Loucy (cell line): ENCODE measurements around the gene MGLL.

ENCODE experiments used
- CTCF ChIP-seq: fragments of 200-600 bp; sonication (generic); conservative IDR thresholded peaks from 2 replicates; pipeline ENCODE4 v1.5.1; 2014; ENCODE audit warnings: mild to moderate bottlenecking, antibody characterized with exemption, low read length
- EZH2phosphoT487 ChIP-seq: fragments of 200-600 bp; IDR thresholded peaks from 2 replicates; pipeline ENCODE4 v1.6.1; 2018; ENCODE audit warnings: antibody characterized with exemption, mild to moderate bottlenecking, moderate library complexity, borderline replicate concordance

DNA sequence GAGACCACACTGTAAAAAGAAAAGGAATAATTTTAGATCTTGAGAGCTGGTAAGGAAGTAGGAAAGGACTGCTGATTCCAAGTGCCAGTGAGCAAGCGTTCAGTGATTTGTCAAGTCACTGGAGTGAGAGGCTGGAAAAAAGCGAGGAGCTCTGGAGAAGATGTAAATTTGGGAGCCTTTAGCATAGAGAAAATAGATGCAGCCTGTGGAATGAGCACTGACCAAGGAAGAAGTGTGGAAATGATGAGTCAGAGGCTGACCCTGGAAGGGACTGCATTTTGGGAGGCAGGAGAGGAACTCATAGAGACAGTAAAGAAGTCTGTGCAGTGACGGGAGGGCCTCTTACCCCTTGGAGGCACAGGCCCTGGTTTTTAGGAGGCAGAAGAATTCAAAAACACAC is 166.7 kb downstream of the MGLL start:
- TF ChIP-seq CTCF: no peak
- TF ChIP-seq EZH2phosphoT487: no peak
